HEK293 (cell line): ENCODE results near the gene TAF5.
"Not testable (repeated sequence)": the region's sequence is repeated elsewhere in the genome, so short reads cannot be mapped to it uniquely, and the experiment has no call there.

ENCODE experiments used
- CTCF ChIA-PET: fragments of 350-600 bp; formaldehyde crosslinking; extraction: SDS; loops from one replicate; lab custom pipeline; 2021; ENCODE audit warnings: antibody characterized with exemption; lab: Yijun Ruan, JAX
- POLR2A ChIA-PET: fragments of 300-600 bp; formaldehyde crosslinking; extraction: SDS; loops from one replicate; lab custom pipeline; 2020; ENCODE audit warnings: antibody characterized with exemption, inconsistent platforms; lab: Yijun Ruan, JAX
- H3K27ac ChIP-seq: fragments of 200-500 bp; sonication (Bioruptor generic); 2 replicates; pipeline ENCODE4 v1.5.1; 2014; ENCODE audit warnings: low read depth, low read length, control low read depth, inconsistent platforms; ENCODE audit errors: extremely low read depth
- H3K36me3 ChIP-seq, 2 experiments: fragments of 200-500 bp in 1 of 2; sonication (Bioruptor generic) in 1 of 2; 1 replicate in 1 of 2; 2 replicates in 1 of 2; pipeline ENCODE4 v1.5.1; 2014 to 2017; ENCODE audit warnings: inconsistent platforms in 2 of 2, low read length in 2 of 2; ENCODE audit not compliant: control insufficient read depth in 2 of 2, insufficient read depth in 1 of 2
- H3K4me1 ChIP-seq: fragments of 200-500 bp; sonication (Bioruptor generic); 2 replicates; pipeline ENCODE4 v1.5.1; 2014; ENCODE audit warnings: mild to moderate bottlenecking, low read length, inconsistent platforms; ENCODE audit not compliant: control insufficient read depth, insufficient read depth
- H3K4me3 ChIP-seq: 2 replicates; pipeline ENCODE4 v1.5.1; 2011; ENCODE audit warnings: low read depth, mild to moderate bottlenecking, control low read depth, low read length, moderate library complexity
- H3K9me3 ChIP-seq: fragments of 200-500 bp; sonication (Bioruptor generic); 2 replicates; pipeline ENCODE4 v1.5.1; 2014; ENCODE audit warnings: low read depth, low read length, inconsistent platforms; ENCODE audit not compliant: control insufficient read depth, insufficient read depth
- CTCF ChIP-seq: fragments of 450-650 bp; formaldehyde crosslinking; IDR thresholded peaks from 2 replicates; pipeline ENCODE4 v1.5.1; 2016; ENCODE audit warnings: missing biosample characterization, missing genetic modification characterization
- KLF9 ChIP-seq: fragments of 450-650 bp; formaldehyde crosslinking; IDR thresholded peaks from 2 replicates; pipeline ENCODE4 v1.5.1; 2016; ENCODE audit warnings: missing biosample characterization, missing genetic modification characterization, low read depth
- REST ChIP-seq: fragments of 450-650 bp; formaldehyde crosslinking; IDR thresholded peaks from 2 replicates; pipeline ENCODE4 v1.5.1; 2016; ENCODE audit warnings: missing biosample characterization, missing genetic modification characterization
- TRIM28 ChIP-seq: IDR thresholded peaks from 2 replicates; pipeline ENCODE4 v1.6.1; 2011; ENCODE audit warnings: low read length, control low read depth, borderline replicate concordance
- WT1 ChIP-seq: fragments of 450-650 bp; formaldehyde crosslinking; IDR thresholded peaks from 2 replicates; pipeline ENCODE4 v1.5.1; 2016; ENCODE audit warnings: missing biosample characterization, missing genetic modification characterization
- ZBTB21 ChIP-seq: fragments of 450-650 bp; formaldehyde crosslinking; IDR thresholded peaks from 2 replicates; pipeline ENCODE4 v1.5.1; 2017; ENCODE audit warnings: missing biosample characterization, missing genetic modification characterization
- ZBTB8A ChIP-seq: fragments of 450-650 bp; formaldehyde crosslinking; IDR thresholded peaks from 2 replicates; pipeline ENCODE4 v1.5.1; 2016; ENCODE audit warnings: missing biosample characterization, missing genetic modification characterization
- ZFP41 ChIP-seq: fragments of 450-650 bp; formaldehyde crosslinking; IDR thresholded peaks from 2 replicates; pipeline ENCODE4 v1.5.1; 2016; ENCODE audit warnings: missing biosample characterization, missing genetic modification characterization, borderline replicate concordance
- ZNF146 ChIP-seq: fragments of 450-650 bp; formaldehyde crosslinking; IDR thresholded peaks from 2 replicates; pipeline ENCODE4 v1.5.1; 2016; ENCODE audit warnings: missing biosample characterization, missing genetic modification characterization
- ZNF155 ChIP-seq: fragments of 450-650 bp; formaldehyde crosslinking; IDR thresholded peaks from 2 replicates; pipeline ENCODE4 v1.5.1; 2016; ENCODE audit warnings: missing biosample characterization, missing genetic modification characterization
- ZNF184 ChIP-seq: fragments of 450-650 bp; IDR thresholded peaks from 2 replicates; pipeline ENCODE4 v1.5.1; 2018; ENCODE audit warnings: missing biosample characterization, mild to moderate bottlenecking, missing genetic modification characterization
- ZNF202 ChIP-seq: fragments of 450-650 bp; formaldehyde crosslinking; IDR thresholded peaks from 2 replicates; pipeline ENCODE4 v1.5.1; 2016; ENCODE audit warnings: missing biosample characterization, missing genetic modification characterization, borderline replicate concordance
- ZNF248 ChIP-seq: fragments of 450-650 bp; formaldehyde crosslinking; IDR thresholded peaks from 2 replicates; pipeline ENCODE4 v1.5.1; 2017; ENCODE audit warnings: missing biosample characterization, missing genetic modification characterization
- ZNF433 ChIP-seq: fragments of 450-650 bp; formaldehyde crosslinking; IDR thresholded peaks from 2 replicates; pipeline ENCODE4 v1.5.1; 2016; ENCODE audit warnings: missing biosample characterization, missing genetic modification characterization, low read depth
- ZNF514 ChIP-seq: fragments of 450-650 bp; formaldehyde crosslinking; IDR thresholded peaks from 2 replicates; pipeline ENCODE4 v1.5.1; 2016; ENCODE audit warnings: missing biosample characterization, missing genetic modification characterization
- ZNF521 ChIP-seq: fragments of 450-650 bp; formaldehyde crosslinking; IDR thresholded peaks from 2 replicates; pipeline ENCODE4 v1.5.1; 2017; ENCODE audit warnings: missing biosample characterization, mild to moderate bottlenecking, missing genetic modification characterization
- ZNF654 ChIP-seq: fragments of 450-650 bp; formaldehyde crosslinking; IDR thresholded peaks from 2 replicates; pipeline ENCODE4 v1.5.1; 2016; ENCODE audit warnings: low read depth, missing biosample characterization, missing genetic modification characterization
- ZNF664 ChIP-seq: fragments of 450-650 bp; formaldehyde crosslinking; IDR thresholded peaks from 2 replicates; pipeline ENCODE4 v1.5.1; 2016; ENCODE audit warnings: missing biosample characterization, missing genetic modification characterization
- ZNF701 ChIP-seq: fragments of 450-650 bp; formaldehyde crosslinking; IDR thresholded peaks from 2 replicates; pipeline ENCODE4 v1.5.1; 2016; ENCODE audit warnings: missing biosample characterization, missing genetic modification characterization
- ZSCAN4 ChIP-seq: fragments of 450-650 bp; formaldehyde crosslinking; IDR thresholded peaks from 2 replicates; pipeline ENCODE4 v1.5.1; 2017; ENCODE audit warnings: missing biosample characterization, missing genetic modification characterization

Gene TAF5

GRCh38 chr10:103416436-103417147 lies 48.8 kb downstream of the TAF5 start:
- ChIA-PET CTCF (interaction anchor here (0.7 to 7.7 kb wide), 24 partner anchors 10 to 269 kb away, joined by 3 to 58 read pairs (median 5); no protein-coding TSS in a partner anchor), POLR2A (no interaction called here)
- Histone ChIP-seq H3K9me3 (no peaks in the 10 kb centered on the region), H3K4me1 (no peaks in the 10 kb centered on the region), H3K36me3 (peaks cover 58 to 93% of the 10 kb centered on the region in 2 experiments), H3K27ac (no peak overlapping the region), H3K4me3 (no peak overlapping the region)
- peak; percentile 54; the same call in 1 of the 2 replicates for TF ChIP-seq CTCF (tag by site-specific recombination)
- TF ChIP-seq ZNF654, result peak; percentile 58
- no peak for TF ChIP-seq ZNF701

- TF ChIP-seq CTCF (tag by site-specific recombination), result 0 out of 2 replicates have a peak, but pooled peaks have one; percentile 0
- H3K4me3 ChIP-seq, H3K4me1 ChIP-seq, POLR2A ChIA-PET, H3K9me3 ChIP-seq, H3K27ac ChIP-seq: not testable (repeated sequence)
- H3K36me3 ChIP-seq, result peaks cover 58 to 90% of the 10 kb centered on the region in 2 experiments
- CTCF ChIA-PET, result interaction anchor here (0.6 to 7.7 kb wide), 22 partner anchors 9 to 269 kb away, joined by 3 to 58 read pairs (median 4); no protein-coding TSS in a partner anchor
Measured at GRCh38 chr10:103417148-103417469, 49.3 kb downstream of the TAF5 start.

GRCh38 chr10:103417601-103418000 lies 49.8 kb downstream of the TAF5 start:
- no peak overlapping the region for H3K4me3 ChIP-seq
- H3K27ac ChIP-seq, result no peak overlapping the region
- TF ChIP-seq TRIM28 (no peak), ZBTB21 (tag by site-specific recombination) (no peak), ZNF248 (tag by site-specific recombination) (no peak), ZNF514 (tag by site-specific recombination) (no peak), ZSCAN4 (tag by site-specific recombination) (no peak), ZNF433 (no peak), ZNF184 (tag by site-specific recombination) (no peak), KLF9 (tag by site-specific recombination) (no peak), ZNF146 (no peak), ZNF664 (tag by site-specific recombination) (no peak), ZFP41 (no peak), ZNF521 (tag by site-specific recombination) (no peak), ZBTB8A (tag by site-specific recombination) (no peak), ZNF155 (no peak), ZNF202 (tag by site-specific recombination) (no peak), WT1 (tag by site-specific recombination) (no peak), REST (no peak)
- POLR2A ChIA-PET, result no interaction called here
- no peaks in the 10 kb centered on the region for H3K4me1 ChIP-seq
- CTCF ChIA-PET, result interaction anchor here (0.6 to 7.7 kb wide), 15 partner anchors 9 to 268 kb away, joined by 3 to 58 read pairs (median 6); no protein-coding TSS in a partner anchor
- no peaks in the 10 kb centered on the region for H3K9me3 ChIP-seq
- H3K36me3 ChIP-seq, result peaks cover 57 to 92% of the 10 kb centered on the region in 2 experiments
